ENCODE data around the gene OLFML3. TPM values are rescaled to one million over a fixed set of nuclear protein-coding genes. Genes with fewer than 3 reads are reported as not detected.

Gene OLFML3
- total RNA-seq, 3 donors from 2014 or later = 5.4 to 51.1 (median 28.2) TPM

DNA sequence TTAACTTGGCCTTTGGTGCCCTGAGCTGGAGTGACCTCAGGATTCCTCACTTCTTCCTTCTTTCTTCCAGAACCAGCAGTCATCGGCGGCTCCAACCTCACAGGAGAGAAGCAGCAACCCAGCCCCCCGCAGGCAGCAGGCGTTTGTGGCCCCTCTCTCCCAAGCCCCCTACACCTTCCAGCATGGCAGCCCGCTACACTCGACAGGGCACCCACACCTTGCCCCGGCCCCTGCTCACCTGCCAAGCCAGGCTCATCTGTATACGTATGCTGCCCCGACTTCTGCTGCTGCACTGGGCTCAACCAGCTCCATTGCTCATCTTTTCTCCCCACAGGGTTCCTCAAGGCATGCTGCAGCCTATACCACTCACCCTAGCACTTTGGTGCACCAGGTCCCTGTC is 6.3 kb upstream of the OLFML3 start:
- no peak for ATAC-seq
- H3K36me3 ChIP-seq (ENCODE audit: low read depth) = peaks cover 8% of the 10 kb centered on the region
- no peak for DNase-seq
- intact Hi-C loops (cut with DNase I, micrococcal nuclease) = no loop called here
- H3K9me3 ChIP-seq = no peaks in the 10 kb centered on the region
- no peaks in the 10 kb centered on the region for H3K4me1 ChIP-seq (ENCODE audit: low read depth)
- H3K4me3 ChIP-seq = no peak overlapping the region
- TF ChIP-seq, protein P1, sequence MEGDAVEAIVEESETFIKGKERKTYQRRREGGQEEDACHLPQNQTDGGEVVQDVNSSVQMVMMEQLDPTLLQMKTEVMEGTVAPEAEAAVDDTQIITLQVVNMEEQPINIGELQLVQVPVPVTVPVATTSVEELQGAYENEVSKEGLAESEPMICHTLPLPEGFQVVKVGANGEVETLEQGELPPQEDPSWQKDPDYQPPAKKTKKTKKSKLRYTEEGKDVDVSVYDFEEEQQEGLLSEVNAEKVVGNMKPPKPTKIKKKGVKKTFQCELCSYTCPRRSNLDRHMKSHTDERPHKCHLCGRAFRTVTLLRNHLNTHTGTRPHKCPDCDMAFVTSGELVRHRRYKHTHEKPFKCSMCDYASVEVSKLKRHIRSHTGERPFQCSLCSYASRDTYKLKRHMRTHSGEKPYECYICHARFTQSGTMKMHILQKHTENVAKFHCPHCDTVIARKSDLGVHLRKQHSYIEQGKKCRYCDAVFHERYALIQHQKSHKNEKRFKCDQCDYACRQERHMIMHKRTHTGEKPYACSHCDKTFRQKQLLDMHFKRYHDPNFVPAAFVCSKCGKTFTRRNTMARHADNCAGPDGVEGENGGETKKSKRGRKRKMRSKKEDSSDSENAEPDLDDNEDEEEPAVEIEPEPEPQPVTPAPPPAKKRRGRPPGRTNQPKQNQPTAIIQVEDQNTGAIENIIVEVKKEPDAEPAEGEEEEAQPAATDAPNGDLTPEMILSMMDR (IDR thresholded peaks at IDR 0.05) = no peak

DNA sequence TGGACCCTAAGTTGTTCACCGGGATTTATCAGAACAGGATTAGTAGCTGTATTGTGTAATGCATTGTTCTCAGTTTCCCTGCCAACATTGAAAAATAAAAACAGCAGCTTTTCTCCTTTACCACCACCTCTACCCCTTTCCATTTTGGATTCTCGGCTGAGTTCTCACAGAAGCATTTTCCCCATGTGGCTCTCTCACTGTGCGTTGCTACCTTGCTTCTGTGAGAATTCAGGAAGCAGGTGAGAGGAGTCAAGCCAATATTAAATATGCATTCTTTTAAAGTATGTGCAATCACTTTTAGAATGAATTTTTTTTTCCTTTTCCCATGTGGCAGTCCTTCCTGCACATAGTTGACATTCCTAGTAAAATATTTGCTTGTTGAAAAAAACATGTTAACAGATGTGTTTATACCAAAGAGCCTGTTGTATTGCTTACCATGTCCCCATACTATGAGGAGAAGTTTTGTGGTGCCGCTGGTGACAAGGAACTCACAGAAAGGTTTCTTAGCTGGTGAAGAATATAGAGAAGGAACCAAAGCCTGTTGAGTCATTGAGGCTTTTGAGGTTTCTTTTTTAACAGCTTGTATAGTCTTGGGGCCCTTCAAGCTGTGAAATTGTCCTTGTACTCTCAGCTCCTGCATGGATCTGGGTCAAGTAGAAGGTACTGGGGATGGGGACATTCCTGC is 3.9 kb upstream of the OLFML3 start:
- H3K36me3 ChIP-seq (ENCODE audit: low read depth) = peaks cover 8% of the 10 kb centered on the region
- TF ChIP-seq, protein P1 (IDR thresholded peaks at IDR 0.05) = no peak
- ATAC-seq (no peak), DNase-seq (no peak)
- intact Hi-C loops (cut with DNase I, micrococcal nuclease) = loop anchor here in 1 of 2 donors (5.0 kb wide), 1 partner anchor 307 kb away; no protein-coding TSS in a partner anchor
- no peaks in the 10 kb centered on the region for H3K9me3 ChIP-seq
- H3K4me1 ChIP-seq (ENCODE audit: low read depth) = no peaks in the 10 kb centered on the region
- H3K4me3 ChIP-seq = no peak overlapping the region

DNA sequence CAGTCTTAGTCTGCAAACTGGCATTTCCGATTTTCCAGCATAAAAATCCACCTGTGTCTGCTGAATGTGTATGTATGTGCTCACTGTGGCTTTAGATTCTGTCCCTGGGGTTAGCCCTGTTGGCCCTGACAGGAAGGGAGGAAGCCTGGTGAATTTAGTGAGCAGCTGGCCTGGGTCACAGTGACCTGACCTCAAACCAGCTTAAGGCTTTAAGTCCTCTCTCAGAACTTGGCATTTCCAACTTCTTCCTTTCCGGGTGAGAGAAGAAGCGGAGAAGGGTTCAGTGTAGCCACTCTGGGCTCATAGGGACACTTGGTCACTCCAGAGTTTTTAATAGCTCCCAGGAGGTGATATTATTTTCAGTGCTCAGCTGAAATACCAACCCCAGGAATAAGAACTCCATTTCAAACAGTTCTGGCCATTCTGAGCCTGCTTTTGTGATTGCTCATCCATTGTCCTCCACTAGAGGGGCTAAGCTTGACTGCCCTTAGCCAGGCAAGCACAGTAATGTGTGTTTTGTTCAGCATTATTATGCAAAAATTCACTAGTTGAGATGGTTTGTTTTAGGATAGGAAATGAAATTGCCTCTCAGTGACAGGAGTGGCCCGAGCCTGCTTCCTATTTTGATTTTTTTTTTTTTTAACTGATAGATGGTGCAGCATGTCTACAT is 2.5 kb upstream of the OLFML3 start:
- ATAC-seq (no peak), DNase-seq (no peak)
- Histone ChIP-seq H3K4me1 (ENCODE audit: low read depth) (no peaks in the 10 kb centered on the region), H3K4me3 (no peak overlapping the region), H3K36me3 (ENCODE audit: low read depth) (peaks cover 8% of the 10 kb centered on the region), H3K9me3 (no peaks in the 10 kb centered on the region)
- intact Hi-C loops (cut with DNase I, micrococcal nuclease) = loop anchor here in 1 of 2 donors (5.0 kb wide), 1 partner anchor 306 kb away; no protein-coding TSS in a partner anchor
- TF ChIP-seq, protein P1 (IDR thresholded peaks at IDR 0.05) = no peak

DNA sequence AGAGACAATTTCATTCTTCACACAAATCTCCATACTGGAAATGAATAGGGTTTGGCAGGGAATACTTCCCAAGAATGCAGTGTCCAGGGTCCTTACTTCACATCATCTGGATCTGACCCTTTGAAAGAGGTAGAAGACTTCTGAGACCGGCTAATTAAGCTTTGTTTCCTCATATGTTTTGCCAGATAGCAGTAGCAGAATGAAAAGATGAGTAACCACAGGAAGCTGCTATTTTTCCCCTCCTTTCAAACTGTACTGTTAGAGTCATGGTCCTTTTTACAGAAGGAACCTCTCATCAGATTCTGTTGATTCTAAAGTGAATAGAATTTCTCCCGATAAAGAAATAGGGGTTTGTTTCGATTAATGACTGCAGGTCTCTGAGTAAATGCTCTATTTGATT is 1.4 kb upstream of the OLFML3 start:
- ATAC-seq (no peak), DNase-seq (no peak)
- Histone ChIP-seq H3K4me1 (ENCODE audit: low read depth) (peaks cover 3% of the 10 kb centered on the region), H3K9me3 (no peaks in the 10 kb centered on the region), H3K4me3 (no peak overlapping the region), H3K36me3 (ENCODE audit: low read depth) (peaks cover 7% of the 10 kb centered on the region)
- TF ChIP-seq, protein P1 (IDR thresholded peaks at IDR 0.05) = no peak
- intact Hi-C loops (cut with DNase I, micrococcal nuclease) = loop anchor here (2.0 to 5.0 kb wide), 2 partner anchors 304 to 305 kb away; no protein-coding TSS in a partner anchor

DNA sequence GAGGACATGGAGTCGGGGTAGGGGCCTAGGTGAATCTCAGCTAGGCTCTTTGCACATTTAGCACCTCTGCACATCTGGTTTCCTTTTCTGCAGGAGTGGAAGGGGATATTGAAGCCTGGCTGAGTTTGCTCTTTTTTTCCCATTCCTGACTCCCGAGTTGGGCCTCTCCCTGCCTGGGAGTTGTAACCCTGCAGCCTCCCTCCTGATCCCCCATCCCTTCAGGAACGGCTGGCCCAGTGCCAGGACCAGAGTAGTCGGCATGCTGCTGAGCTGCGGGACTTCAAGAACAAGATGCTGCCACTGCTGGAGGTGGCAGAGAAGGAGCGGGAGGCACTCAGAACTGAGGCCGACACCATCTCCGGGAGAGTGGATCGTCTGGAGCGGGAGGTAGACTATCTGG is 836 bp downstream of the OLFML3 start:
- intact Hi-C loops (cut with DNase I, micrococcal nuclease) = no loop called here
- ATAC-seq (no peak), DNase-seq (peak; percentile 29 to 69 (median 59))
- TF ChIP-seq, protein P1 (IDR thresholded peaks at IDR 0.05) = no peak
- no peaks in the 10 kb centered on the region for H3K9me3 ChIP-seq
- no peaks in the 10 kb centered on the region for H3K36me3 ChIP-seq (ENCODE audit: low read depth)
- H3K4me3 ChIP-seq = no peak overlapping the region
- H3K4me1 ChIP-seq (ENCODE audit: low read depth) = peaks cover 6% of the 10 kb centered on the region
